ENCODE results near the gene ZAR1.

DNA sequence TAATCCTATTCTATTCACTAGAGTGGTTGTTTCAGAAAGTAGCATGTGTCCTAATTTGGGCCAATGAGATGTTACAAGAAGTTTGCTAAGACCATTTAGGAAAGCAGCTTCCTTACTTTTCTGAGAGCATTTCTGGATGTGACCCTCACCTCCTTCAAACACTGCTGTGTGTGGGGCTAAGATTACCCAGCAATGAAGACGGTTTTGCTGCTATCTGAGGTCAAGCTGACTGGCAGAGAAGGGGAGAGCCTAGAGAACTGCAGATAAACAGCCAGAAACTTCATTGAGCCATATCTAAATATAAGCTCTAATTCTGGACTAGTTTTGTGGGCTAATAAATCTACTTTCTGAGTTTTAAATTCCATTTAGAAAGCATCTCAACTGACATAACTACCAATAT is 36.4 kb downstream of the ZAR1 start:
- TF ChIP-seq CTCF (optimal IDR thresholded peaks at IDR 0.05 in 1 of 3, IDR thresholded peaks at IDR 0.05 in 1 of 3, conservative IDR thresholded peaks at IDR 0.05 in 1 of 3; ENCODE audit: extremely low read depth in 1 of 3, insufficient read depth in 2 of 3, low read length in 3 of 3) (no peak), EZH2 (IDR thresholded peaks at IDR 0.05; ENCODE audit: low read length) (no peak)
